NB4 (cell line): Measurements from ENCODE around the gene CYP24A1.

Source experiments
- DNase-seq: peaks from one replicate; pipeline ENCODE4 v3.0.0; 2010; ENCODE audit warnings: low read depth
- H3K4me3 ChIP-seq: one replicate; pipeline ENCODE4 v1.5.1; 2011; ENCODE audit warnings: mild to moderate bottlenecking, low read depth, low read length, moderate library complexity
- MYC ChIP-seq: IDR thresholded peaks from 2 replicates; pipeline ENCODE4 v1.6.1; 2011; ENCODE audit warnings: low read depth, low read length
- POLR2A ChIP-seq: IDR thresholded peaks from 2 replicates; pipeline ENCODE4 v1.6.1; 2011; ENCODE audit warnings: mild to moderate bottlenecking; ENCODE audit not compliant: insufficient read length; ENCODE audit errors: extremely low read depth
- TF ChIP-seq, protein P1 (sequence below): IDR thresholded peaks from one replicate; pipeline ENCODE4 v1.5.1; 2012; ENCODE audit warnings: low read depth, low read length
- TF ChIP-seq, protein P2 (sequence below): IDR thresholded peaks from 2 replicates; pipeline ENCODE4 v1.6.1; 2011; ENCODE audit warnings: low read depth, low read length

Gene CYP24A1

DNA sequence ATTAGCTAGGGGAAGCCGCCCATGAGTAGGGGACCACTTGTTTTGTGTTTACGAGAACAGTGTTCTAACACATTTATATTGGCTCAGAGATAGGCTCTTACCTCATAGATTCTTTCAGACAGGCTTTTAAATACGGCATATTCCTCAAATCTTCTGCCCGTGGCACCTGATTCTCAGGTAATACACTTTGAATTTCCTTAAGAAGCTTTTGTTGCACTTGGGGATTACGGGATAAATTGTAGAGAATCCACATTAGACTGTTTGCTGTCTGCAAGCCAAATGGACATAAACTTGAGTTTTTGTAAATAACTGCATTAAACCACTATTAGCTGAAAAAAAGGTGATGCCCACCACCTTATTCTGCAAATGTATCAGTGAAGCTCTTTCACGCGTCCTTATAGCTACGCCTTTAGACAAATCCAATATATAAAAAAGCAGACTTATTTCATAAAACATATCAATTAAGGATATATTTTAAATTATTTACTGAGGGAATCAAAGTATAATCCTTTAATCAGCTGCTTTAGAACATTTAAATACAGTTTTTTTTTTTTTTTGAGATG is 14.8 kb downstream of the CYP24A1 start:
- no peak for DNase-seq
- no peak overlapping the region for H3K4me3 ChIP-seq
- TF ChIP-seq, protein P1, sequence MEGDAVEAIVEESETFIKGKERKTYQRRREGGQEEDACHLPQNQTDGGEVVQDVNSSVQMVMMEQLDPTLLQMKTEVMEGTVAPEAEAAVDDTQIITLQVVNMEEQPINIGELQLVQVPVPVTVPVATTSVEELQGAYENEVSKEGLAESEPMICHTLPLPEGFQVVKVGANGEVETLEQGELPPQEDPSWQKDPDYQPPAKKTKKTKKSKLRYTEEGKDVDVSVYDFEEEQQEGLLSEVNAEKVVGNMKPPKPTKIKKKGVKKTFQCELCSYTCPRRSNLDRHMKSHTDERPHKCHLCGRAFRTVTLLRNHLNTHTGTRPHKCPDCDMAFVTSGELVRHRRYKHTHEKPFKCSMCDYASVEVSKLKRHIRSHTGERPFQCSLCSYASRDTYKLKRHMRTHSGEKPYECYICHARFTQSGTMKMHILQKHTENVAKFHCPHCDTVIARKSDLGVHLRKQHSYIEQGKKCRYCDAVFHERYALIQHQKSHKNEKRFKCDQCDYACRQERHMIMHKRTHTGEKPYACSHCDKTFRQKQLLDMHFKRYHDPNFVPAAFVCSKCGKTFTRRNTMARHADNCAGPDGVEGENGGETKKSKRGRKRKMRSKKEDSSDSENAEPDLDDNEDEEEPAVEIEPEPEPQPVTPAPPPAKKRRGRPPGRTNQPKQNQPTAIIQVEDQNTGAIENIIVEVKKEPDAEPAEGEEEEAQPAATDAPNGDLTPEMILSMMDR: no peak
- TF ChIP-seq POLR2A: no peak
- TF ChIP-seq, protein P2, sequence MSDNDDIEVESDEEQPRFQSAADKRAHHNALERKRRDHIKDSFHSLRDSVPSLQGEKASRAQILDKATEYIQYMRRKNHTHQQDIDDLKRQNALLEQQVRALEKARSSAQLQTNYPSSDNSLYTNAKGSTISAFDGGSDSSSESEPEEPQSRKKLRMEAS: no peak
- TF ChIP-seq MYC: no peak

DNA sequence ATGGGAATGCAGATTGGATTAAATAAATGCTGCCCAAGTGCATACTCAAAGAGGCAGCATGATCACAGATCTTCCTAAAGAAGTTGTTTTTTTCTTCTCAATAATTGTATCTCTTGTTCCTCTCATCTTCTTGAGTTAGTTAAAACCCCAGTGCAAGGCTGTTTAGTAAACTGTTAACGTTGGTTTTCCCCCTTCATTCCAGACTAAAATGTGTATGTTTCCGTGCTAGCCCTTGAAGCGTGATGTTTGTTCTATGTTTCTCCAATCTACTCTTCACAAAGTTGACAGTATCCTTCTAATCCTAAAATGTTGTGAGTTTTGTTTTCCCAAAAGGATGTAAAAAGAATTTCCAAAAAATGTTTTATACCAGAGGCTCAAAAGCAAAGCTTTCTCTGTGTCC is 15.6 kb downstream of the CYP24A1 start:
- TF ChIP-seq, protein P1: no peak
- TF ChIP-seq MYC (no peak), POLR2A (no peak)
- TF ChIP-seq, protein P2: no peak
- DNase-seq: no peak

DNA sequence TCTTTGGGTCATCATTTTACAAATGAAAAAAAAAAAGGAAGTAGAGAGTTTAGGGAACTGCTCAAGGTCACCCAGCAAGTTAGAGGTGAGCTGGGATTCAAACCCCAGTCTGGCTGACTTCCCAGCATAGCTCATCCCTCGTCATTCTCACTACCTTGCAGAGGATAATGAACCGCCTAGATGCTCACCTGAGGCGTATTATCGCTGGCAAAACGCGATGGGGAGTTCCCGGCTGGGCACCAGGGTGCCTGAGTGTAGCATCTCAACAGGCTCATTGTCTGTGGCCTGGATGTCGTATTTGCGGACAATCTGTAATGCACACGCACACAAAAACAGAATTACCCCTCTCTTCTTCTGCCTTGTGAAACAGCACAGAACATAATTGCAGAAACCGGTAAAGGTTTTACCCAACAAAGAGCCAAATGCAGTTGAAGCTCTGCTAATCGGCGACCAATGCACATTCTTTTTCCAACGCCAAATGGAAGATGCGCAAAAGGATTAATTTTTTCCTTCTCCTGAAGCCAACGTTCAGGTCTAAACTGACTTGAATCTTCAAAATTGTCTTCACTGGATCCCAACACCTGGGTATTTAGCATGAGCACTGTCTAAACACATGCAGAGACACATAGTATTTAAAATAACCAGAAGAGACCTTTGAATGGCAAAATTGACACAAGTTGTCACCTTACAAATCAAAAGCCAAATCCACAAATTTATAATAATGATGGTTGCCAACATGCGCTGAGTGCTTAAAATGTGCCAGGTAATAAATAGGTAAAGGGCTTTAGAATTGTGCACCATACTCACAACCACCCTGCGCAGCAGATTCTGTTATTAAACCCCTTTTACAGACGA is 16.6 kb downstream of the CYP24A1 start:
- no peak for DNase-seq

More for the DNA sequence above, 15.6 kb downstream of the CYP24A1 start:
- H3K4me3 ChIP-seq: no peak overlapping the region

DNA sequence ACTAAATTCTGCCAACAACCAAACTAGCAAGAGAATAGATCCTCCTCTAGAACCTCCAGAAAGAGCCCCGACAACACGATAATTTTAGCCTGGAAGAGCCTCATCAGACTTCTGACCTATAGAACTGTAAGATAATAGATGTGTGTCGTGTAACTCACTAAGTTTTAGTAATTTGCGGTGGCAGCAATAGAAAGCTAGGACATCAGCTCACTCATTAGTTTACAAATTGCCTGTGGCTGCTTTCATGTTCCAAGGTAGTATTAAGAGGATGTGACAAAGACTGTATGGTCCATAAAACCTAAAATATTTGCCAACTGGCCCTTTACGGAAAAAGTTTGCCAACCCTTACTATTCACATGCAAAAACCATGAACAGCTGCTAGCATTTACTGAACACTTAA is 17.3 kb downstream of the CYP24A1 start:
- no peak overlapping the region for H3K4me3 ChIP-seq
- TF ChIP-seq, protein P1: no peak
- TF ChIP-seq POLR2A (no peak), MYC (no peak)
- TF ChIP-seq, protein P2: no peak
- DNase-seq: no peak

More for the DNA sequence above, 16.6 kb downstream of the CYP24A1 start:
- TF ChIP-seq MYC: no peak
- TF ChIP-seq, protein P2: no peak
- TF ChIP-seq, protein P1: no peak
- TF ChIP-seq POLR2A: no peak
- no peak overlapping the region for H3K4me3 ChIP-seq

DNA sequence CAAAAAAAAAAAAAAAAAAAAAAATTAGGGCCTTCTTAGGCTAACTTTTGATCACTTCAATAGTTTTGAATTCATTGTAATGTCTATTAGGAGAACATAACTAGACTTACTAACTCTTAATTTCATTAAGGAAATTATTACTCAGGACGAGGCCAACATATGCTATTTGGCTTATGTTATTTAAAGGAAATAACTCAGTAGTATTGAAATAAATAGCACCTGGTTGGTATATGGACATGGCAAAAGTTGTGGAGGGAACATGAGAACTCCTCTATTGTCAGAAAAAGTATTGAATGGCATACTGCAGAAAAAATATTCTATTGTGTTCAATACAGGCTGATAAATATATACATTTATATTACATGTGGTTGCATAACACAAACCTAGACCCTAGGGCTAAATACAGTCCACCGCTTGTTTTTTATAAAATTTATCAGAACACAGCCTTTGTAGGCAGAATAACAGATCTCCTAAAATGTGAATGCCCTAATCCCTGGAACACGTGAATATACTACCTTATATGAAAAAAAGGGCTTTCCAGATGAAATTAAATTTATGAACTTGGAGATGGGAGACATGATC is 18.0 kb downstream of the CYP24A1 start:
- TF ChIP-seq POLR2A (no peak), MYC (no peak)
- TF ChIP-seq, protein P1: no peak
- TF ChIP-seq, protein P2: no peak
- H3K4me3 ChIP-seq: no peak overlapping the region
- no peak for DNase-seq
